Activated naive CD8-positive, alpha-beta T cell treated with anti-CD3 and anti-CD28 coated beads, Interleukin-2, amount 50 U/mL, for 24 hours (primary cell): ENCODE results near the gene PBOV1.

ENCODE experiments used
- ATAC-seq: fragments of 150-1000 bp; cut with Tn5 transposase; one replicate; pipeline ENCODE4 v1.10.0; 2021
- DNase-seq: peaks from one replicate; pipeline ENCODE4 v3.0.0; 2021
- H3K27ac Mint-ChIP-seq: one replicate; pipeline ENCODE4 v1.8.0; 2021; ENCODE audit warnings: mild to moderate bottlenecking, mixed read lengths
- H3K27me3 Mint-ChIP-seq: one replicate; pipeline ENCODE4 v1.8.0; 2021; ENCODE audit warnings: mixed read lengths
- H3K36me3 Mint-ChIP-seq: one replicate; pipeline ENCODE4 v1.8.0; 2021; ENCODE audit warnings: low read depth, mixed read lengths
- H3K4me1 Mint-ChIP-seq: one replicate; pipeline ENCODE4 v1.8.0; 2021; ENCODE audit warnings: mixed read lengths
- H3K4me3 Mint-ChIP-seq: one replicate; pipeline ENCODE4 v1.8.0; 2021; ENCODE audit warnings: mild to moderate bottlenecking, moderate library complexity, mixed read lengths
- H3K9me3 Mint-ChIP-seq: one replicate; pipeline ENCODE4 v1.8.0; 2021; ENCODE audit warnings: mixed read lengths

PBOV1 gene

GRCh38 chr6:138218449-138218848 lies at the start of gene PBOV1:
TSS of gene PBOV1 (minus strand) at chr6:138218491. CDS start at chr6:138218395, 96 bp downstream.
- H3K4me3 Mint-ChIP-seq: no peak within 1 kb of the TSS
- peaks cover 24% of the 10 kb centered on the region for H3K27me3 Mint-ChIP-seq
- DNase-seq (no peak), ATAC-seq (no peak)
- H3K36me3 Mint-ChIP-seq: no peaks in the 10 kb centered on the region
- H3K27ac Mint-ChIP-seq: no peak within 1 kb of the TSS
- H3K4me1 Mint-ChIP-seq: no peaks in the 10 kb centered on the region
- H3K9me3 Mint-ChIP-seq: no peaks in the 10 kb centered on the region

GRCh38 chr6:138266095-138266494 lies 47.8 kb upstream of the PBOV1 start:
- no peak overlapping the region for H3K27ac Mint-ChIP-seq
- no peaks in the 10 kb centered on the region for H3K9me3 Mint-ChIP-seq
- no peaks in the 10 kb centered on the region for H3K4me1 Mint-ChIP-seq
- ATAC-seq (no peak), DNase-seq (no peak)
- peaks cover 12% of the 10 kb centered on the region for H3K27me3 Mint-ChIP-seq
- no peaks in the 10 kb centered on the region for H3K36me3 Mint-ChIP-seq
- H3K4me3 Mint-ChIP-seq: no peak overlapping the region

- ATAC-seq (no peak), DNase-seq (no peak)
- Mint-ChIP-seq H3K36me3 (no peaks in the 10 kb centered on the region), H3K9me3 (no peaks in the 10 kb centered on the region), H3K27me3 (peaks cover 10% of the 10 kb centered on the region), H3K4me1 (no peaks in the 10 kb centered on the region), H3K27ac (no peak overlapping the region), H3K4me3 (no peak overlapping the region)
Measured at GRCh38 chr6:138264372-138264880, 46.1 kb upstream of the PBOV1 start.

- DNase-seq (no peak), ATAC-seq (no peak)
- Mint-ChIP-seq H3K4me1 (no peaks in the 10 kb centered on the region), H3K27ac (no peak overlapping the region), H3K27me3 (peaks cover 10% of the 10 kb centered on the region), H3K4me3 (no peak overlapping the region), H3K36me3 (no peaks in the 10 kb centered on the region), H3K9me3 (no peaks in the 10 kb centered on the region)
Measured at GRCh38 chr6:138263963-138264362, 45.7 kb upstream of the PBOV1 start.

- ATAC-seq (no peak), DNase-seq (no peak)
- H3K27me3 Mint-ChIP-seq: peaks cover 14% of the 10 kb centered on the region
- no peak overlapping the region for H3K27ac Mint-ChIP-seq
- no peaks in the 10 kb centered on the region for H3K36me3 Mint-ChIP-seq
- no peak overlapping the region for H3K4me3 Mint-ChIP-seq
- H3K9me3 Mint-ChIP-seq: no peaks in the 10 kb centered on the region
- H3K4me1 Mint-ChIP-seq: no peaks in the 10 kb centered on the region
Measured at GRCh38 chr6:138261116-138261780, 43.0 kb upstream of the PBOV1 start.

- Mint-ChIP-seq H3K4me3 (no peak overlapping the region), H3K36me3 (no peaks in the 10 kb centered on the region), H3K27ac (no peak overlapping the region), H3K9me3 (no peaks in the 10 kb centered on the region), H3K27me3 (peaks cover 6% of the 10 kb centered on the region), H3K4me1 (no peaks in the 10 kb centered on the region)
- ATAC-seq (no peak), DNase-seq (no peak)
Measured at GRCh38 chr6:138258991-138259390, 40.7 kb upstream of the PBOV1 start.

GRCh38 chr6:138258197-138258596 lies 39.9 kb upstream of the PBOV1 start:
- DNase-seq (no peak), ATAC-seq (no peak)
- H3K36me3 Mint-ChIP-seq: no peaks in the 10 kb centered on the region
- H3K27ac Mint-ChIP-seq: no peak overlapping the region
- no peaks in the 10 kb centered on the region for H3K4me1 Mint-ChIP-seq
- H3K4me3 Mint-ChIP-seq: no peak overlapping the region
- H3K9me3 Mint-ChIP-seq: no peaks in the 10 kb centered on the region
- peaks cover 6% of the 10 kb centered on the region for H3K27me3 Mint-ChIP-seq

- H3K27ac Mint-ChIP-seq: no peak overlapping the region
- H3K4me3 Mint-ChIP-seq: no peak overlapping the region
- H3K36me3 Mint-ChIP-seq: no peaks in the 10 kb centered on the region
- DNase-seq (no peak), ATAC-seq (no peak)
- no peaks in the 10 kb centered on the region for H3K9me3 Mint-ChIP-seq
- H3K27me3 Mint-ChIP-seq: peaks cover 6% of the 10 kb centered on the region
- H3K4me1 Mint-ChIP-seq: no peaks in the 10 kb centered on the region
Measured at GRCh38 chr6:138257638-138258040, 39.3 kb upstream of the PBOV1 start.

GRCh38 chr6:138255443-138255842 lies 37.2 kb upstream of the PBOV1 start:
- DNase-seq (no peak), ATAC-seq (no peak)
- H3K9me3 Mint-ChIP-seq: no peaks in the 10 kb centered on the region
- no peaks in the 10 kb centered on the region for H3K36me3 Mint-ChIP-seq
- H3K4me3 Mint-ChIP-seq: no peak overlapping the region
- H3K27me3 Mint-ChIP-seq: peaks cover 9% of the 10 kb centered on the region
- no peaks in the 10 kb centered on the region for H3K4me1 Mint-ChIP-seq
- no peak overlapping the region for H3K27ac Mint-ChIP-seq

- Mint-ChIP-seq H3K9me3 (no peaks in the 10 kb centered on the region), H3K27ac (no peak overlapping the region), H3K27me3 (peaks cover 9% of the 10 kb centered on the region), H3K4me1 (no peaks in the 10 kb centered on the region), H3K36me3 (no peaks in the 10 kb centered on the region), H3K4me3 (no peak overlapping the region)
- no peak for DNase-seq
- no peak for ATAC-seq
Measured at GRCh38 chr6:138253731-138254130, 35.4 kb upstream of the PBOV1 start.

GRCh38 chr6:138250513-138251247 lies 32.4 kb upstream of the PBOV1 start:
- Mint-ChIP-seq H3K36me3 (no peaks in the 10 kb centered on the region), H3K4me1 (no peaks in the 10 kb centered on the region), H3K4me3 (no peak overlapping the region), H3K27me3 (peaks cover 2% of the 10 kb centered on the region), H3K9me3 (no peaks in the 10 kb centered on the region), H3K27ac (no peak overlapping the region)
- ATAC-seq (no peak), DNase-seq (no peak)

- Mint-ChIP-seq H3K36me3 (no peaks in the 10 kb centered on the region), H3K27me3 (peaks cover 2% of the 10 kb centered on the region), H3K4me3 (no peak overlapping the region), H3K9me3 (no peaks in the 10 kb centered on the region), H3K4me1 (no peaks in the 10 kb centered on the region), H3K27ac (no peak overlapping the region)
- DNase-seq (no peak), ATAC-seq (no peak)
Measured at GRCh38 chr6:138250053-138250452, 31.8 kb upstream of the PBOV1 start.

- ATAC-seq (no peak), DNase-seq (no peak)
- no peaks in the 10 kb centered on the region for H3K9me3 Mint-ChIP-seq
- peaks cover 2% of the 10 kb centered on the region for H3K27me3 Mint-ChIP-seq
- H3K36me3 Mint-ChIP-seq: no peaks in the 10 kb centered on the region
- H3K27ac Mint-ChIP-seq: no peak overlapping the region
- H3K4me3 Mint-ChIP-seq: no peak overlapping the region
- H3K4me1 Mint-ChIP-seq: no peaks in the 10 kb centered on the region
Measured at GRCh38 chr6:138248878-138249277, 30.6 kb upstream of the PBOV1 start.

- ATAC-seq (no peak), DNase-seq (no peak)
- Mint-ChIP-seq H3K4me3 (no peak overlapping the region), H3K9me3 (no peaks in the 10 kb centered on the region), H3K36me3 (no peaks in the 10 kb centered on the region), H3K27ac (no peak overlapping the region), H3K27me3 (peaks cover 5% of the 10 kb centered on the region), H3K4me1 (no peaks in the 10 kb centered on the region)
Measured at GRCh38 chr6:138248011-138248410, 29.7 kb upstream of the PBOV1 start.

- H3K27ac Mint-ChIP-seq: no peak overlapping the region
- no peak overlapping the region for H3K4me3 Mint-ChIP-seq
Measured at GRCh38 chr6:138246650-138247440, 28.6 kb upstream of the PBOV1 start.

More at GRCh38 chr6:138246650-138247440, 28.6 kb upstream of the PBOV1 start:
- H3K4me1 Mint-ChIP-seq: no peaks in the 10 kb centered on the region
- H3K27me3 Mint-ChIP-seq: peaks cover 10% of the 10 kb centered on the region
- DNase-seq: no peak
- H3K36me3 Mint-ChIP-seq: no peaks in the 10 kb centered on the region
- H3K9me3 Mint-ChIP-seq: no peaks in the 10 kb centered on the region
- ATAC-seq: no peak
